Activated naive CD4-positive, alpha-beta T cell treated with anti-CD3 and anti-CD28 coated beads for 36 hours (primary cell): ENCODE results near the gene MMP25. TPM values are rescaled to one million over a fixed set of nuclear protein-coding genes. Genes with fewer than 3 reads are reported as not detected.
A peak's percentile ranks its signal among the peaks of the same experiment; 100 is the strongest.

Experiments used
- CTCF ChIA-PET: fragments of 350-600 bp; sonication (Branson Sonifier 250); formaldehyde crosslinking; loops from one replicate; lab custom pipeline; 2021; ENCODE audit warnings: antibody characterized with exemption; lab: Charles Lee
- DNase-seq: peaks from one replicate; pipeline ENCODE4 v3.0.0-alpha.2; 2020
- H3K27ac Mint-ChIP-seq: one replicate; pipeline ENCODE4 v1.8.0; 2021; ENCODE audit warnings: mild to moderate bottlenecking, mixed read lengths
- H3K27me3 Mint-ChIP-seq: one replicate; pipeline ENCODE4 v1.8.0; 2021; ENCODE audit warnings: low read depth, mixed read lengths
- H3K36me3 Mint-ChIP-seq: one replicate; pipeline ENCODE4 v1.8.0; 2021; ENCODE audit warnings: low read depth, mixed read lengths
- H3K4me1 Mint-ChIP-seq: one replicate; pipeline ENCODE4 v1.8.0; 2021; ENCODE audit warnings: low read depth, mixed read lengths
- H3K4me3 Mint-ChIP-seq: one replicate; pipeline ENCODE4 v1.8.0; 2021; ENCODE audit warnings: mild to moderate bottlenecking, moderate library complexity, mixed read lengths
- H3K9me3 Mint-ChIP-seq: one replicate; pipeline ENCODE4 v1.8.0; 2021; ENCODE audit warnings: mixed read lengths
- intact Hi-C: fragments of 100-400 bp; cut with micrococcal nuclease; formaldehyde crosslinking; loops from one replicate; pipeline ENCODE4 v1.15.1; 2023
- total RNA-seq, 2 experiments: library from RNA; stranded (reverse); gene quantifications; one replicate each; pipeline ENCODE4 v1.2.3, GENCODE V29; 2021

MMP25 gene
- under 1 TPM; 0.29 to 0.37 TPM for total RNA-seq

- intact Hi-C loops = no loop called here
- no peak for DNase-seq
- CTCF ChIA-PET = interaction anchor here (2.0 to 10.1 kb wide), 2 partner anchors 12 to 16 kb away, joined by 6 to 98 read pairs; no protein-coding TSS in a partner anchor
- Mint-ChIP-seq H3K27me3 (peaks cover 35% of the 10 kb centered on the region), H3K27ac (no peak within 1 kb of the TSS), H3K36me3 (peaks cover 1% of the 10 kb centered on the region), H3K4me3 (peak within 1 kb of the TSS; percentile 66), H3K9me3 (no peaks in the 10 kb centered on the region), H3K4me1 (peaks cover 19% of the 10 kb centered on the region)
Measured at GRCh38 chr16:3045758-3046640, at the start of gene MMP25. TSS of gene MMP25 (plus strand) at chr16:3046561. CDS start at chr16:3046918, 357 bp downstream.

GRCh38 chr16:2999929-3000328, 46.4 kb upstream of the MMP25 start:
- no peaks in the 10 kb centered on the region for H3K27me3 Mint-ChIP-seq
- no peaks in the 10 kb centered on the region for H3K9me3 Mint-ChIP-seq
- H3K27ac Mint-ChIP-seq = no peak overlapping the region
- no peak overlapping the region for H3K4me3 Mint-ChIP-seq
- DNase-seq = no peak
- intact Hi-C loops = no loop called here
- CTCF ChIA-PET = interaction anchor here (13.3 kb wide), 1 partner anchor 27 kb away, joined by 310 read pairs; the partner anchor contains the start of genes CLDN6, HCFC1R1, THOC6 and TNFRSF12A
- H3K36me3 Mint-ChIP-seq = no peaks in the 10 kb centered on the region
- H3K4me1 Mint-ChIP-seq = no peaks in the 10 kb centered on the region

- Mint-ChIP-seq H3K27me3 (no peaks in the 10 kb centered on the region), H3K4me3 (no peak overlapping the region), H3K9me3 (no peaks in the 10 kb centered on the region), H3K27ac (no peak overlapping the region), H3K36me3 (no peaks in the 10 kb centered on the region), H3K4me1 (no peaks in the 10 kb centered on the region)
- intact Hi-C loops = no loop called here
- CTCF ChIA-PET = interaction anchor here (13.3 kb wide), 1 partner anchor 26 kb away, joined by 310 read pairs; the partner anchor contains the start of genes CLDN6, HCFC1R1, THOC6 and TNFRSF12A
- DNase-seq = no peak
Measured at GRCh38 chr16:3000540-3000939, 45.8 kb upstream of the MMP25 start.

GRCh38 chr16:3001316-3001715, 45.0 kb upstream of the MMP25 start:
- no peaks in the 10 kb centered on the region for H3K9me3 Mint-ChIP-seq
- peaks cover 2% of the 10 kb centered on the region for H3K27me3 Mint-ChIP-seq
- H3K36me3 Mint-ChIP-seq = no peaks in the 10 kb centered on the region
- intact Hi-C loops = no loop called here
- CTCF ChIA-PET = interaction anchor here (13.3 kb wide), 1 partner anchor 25 kb away, joined by 310 read pairs; the partner anchor contains the start of genes CLDN6, HCFC1R1, THOC6 and TNFRSF12A
- H3K27ac Mint-ChIP-seq = no peak overlapping the region
- no peak for DNase-seq
- no peak overlapping the region for H3K4me3 Mint-ChIP-seq
- H3K4me1 Mint-ChIP-seq = no peaks in the 10 kb centered on the region

GRCh38 chr16:3003582-3004270, 42.6 kb upstream of the MMP25 start:
- intact Hi-C loops = loop anchor here (1.0 to 2.0 kb wide), 6 partner anchors 17 to 163 kb away; partner anchors contain the start of genes THOC6 and TNFRSF12A
- Mint-ChIP-seq H3K4me3 (peak overlapping the region; percentile 49), H3K27ac (no peak overlapping the region), H3K4me1 (peaks cover 23% of the 10 kb centered on the region), H3K36me3 (no peaks in the 10 kb centered on the region), H3K27me3 (peaks cover 2% of the 10 kb centered on the region), H3K9me3 (no peaks in the 10 kb centered on the region)
- peak; percentile 98 for DNase-seq
- CTCF ChIA-PET = interaction anchor here (0.6 to 13.3 kb wide), 11 partner anchors 23 to 883 kb away, joined by 3 to 310 read pairs (median 4); partner anchors contain the start of genes BICDL2, CLDN6, HCFC1R1 and THOC6

- no peaks in the 10 kb centered on the region for H3K36me3 Mint-ChIP-seq
- H3K27ac Mint-ChIP-seq = no peak overlapping the region
- intact Hi-C loops = loop anchor here (1.0 to 2.0 kb wide), 2 partner anchors 16 to 120 kb away; partner anchors contain the start of gene TNFRSF12A
- peaks cover 25% of the 10 kb centered on the region for H3K4me1 Mint-ChIP-seq
- no peaks in the 10 kb centered on the region for H3K9me3 Mint-ChIP-seq
- CTCF ChIA-PET = interaction anchor here (0.6 to 13.3 kb wide), 11 partner anchors 22 to 884 kb away, joined by 3 to 310 read pairs (median 4); partner anchors contain the start of genes BICDL2, CLDN6, HCFC1R1 and THOC6
- peak overlapping the region; percentile 59 for H3K4me3 Mint-ChIP-seq
- DNase-seq = no peak
- H3K27me3 Mint-ChIP-seq = peaks cover 2% of the 10 kb centered on the region
Measured at GRCh38 chr16:3004319-3004718, 42.0 kb upstream of the MMP25 start.

- Mint-ChIP-seq H3K4me1 (peaks cover 25% of the 10 kb centered on the region), H3K4me3 (peak overlapping the region; percentile 59), H3K27ac (no peak overlapping the region), H3K27me3 (peaks cover 2% of the 10 kb centered on the region), H3K9me3 (no peaks in the 10 kb centered on the region), H3K36me3 (no peaks in the 10 kb centered on the region)
- CTCF ChIA-PET = interaction anchor here (13.3 kb wide), 1 partner anchor 22 kb away, joined by 310 read pairs; the partner anchor contains the start of genes CLDN6, HCFC1R1, THOC6 and TNFRSF12A
- DNase-seq = no peak
- intact Hi-C loops = loop anchor here (1.0 to 2.0 kb wide), 2 partner anchors 16 to 119 kb away; partner anchors contain the start of gene TNFRSF12A
Measured at GRCh38 chr16:3004781-3005284, 41.5 kb upstream of the MMP25 start.

GRCh38 chr16:3007059-3007956, 39.1 kb upstream of the MMP25 start:
- CTCF ChIA-PET = interaction anchor here (0.9 to 13.3 kb wide), 4 partner anchors 19 to 127 kb away, joined by 3 to 310 read pairs (median 4); partner anchors contain the start of genes CLDN6, HCFC1R1, THOC6 and TNFRSF12A
- intact Hi-C loops = no loop called here
- no peak overlapping the region for H3K4me3 Mint-ChIP-seq
- no peak for DNase-seq
- no peak overlapping the region for H3K27ac Mint-ChIP-seq
- H3K4me1 Mint-ChIP-seq = peaks cover 28% of the 10 kb centered on the region
- H3K36me3 Mint-ChIP-seq = no peaks in the 10 kb centered on the region
- H3K9me3 Mint-ChIP-seq = no peaks in the 10 kb centered on the region
- peaks cover 2% of the 10 kb centered on the region for H3K27me3 Mint-ChIP-seq

- CTCF ChIA-PET = interaction anchor here (0.9 to 13.3 kb wide), 3 partner anchors 19 to 127 kb away, joined by 3 to 310 read pairs (median 3); partner anchors contain the start of genes CLDN6, HCFC1R1, THOC6 and TNFRSF12A
- Mint-ChIP-seq H3K36me3 (no peaks in the 10 kb centered on the region), H3K27ac (no peak overlapping the region), H3K27me3 (peaks cover 2% of the 10 kb centered on the region), H3K4me1 (peaks cover 30% of the 10 kb centered on the region), H3K4me3 (no peak overlapping the region), H3K9me3 (no peaks in the 10 kb centered on the region)
- intact Hi-C loops = no loop called here
- DNase-seq = no peak
Measured at GRCh38 chr16:3007957-3008689, 38.2 kb upstream of the MMP25 start.

- Mint-ChIP-seq H3K27ac (no peak overlapping the region), H3K4me1 (peaks cover 30% of the 10 kb centered on the region), H3K4me3 (no peak overlapping the region), H3K27me3 (peaks cover 2% of the 10 kb centered on the region), H3K9me3 (no peaks in the 10 kb centered on the region), H3K36me3 (no peaks in the 10 kb centered on the region)
- CTCF ChIA-PET = interaction anchor here (13.3 kb wide), 1 partner anchor 18 kb away, joined by 310 read pairs; the partner anchor contains the start of genes CLDN6, HCFC1R1, THOC6 and TNFRSF12A
- no peak for DNase-seq
- intact Hi-C loops = no loop called here
Measured at GRCh38 chr16:3008690-3009037, 37.7 kb upstream of the MMP25 start.
